Astrocyte (in vitro differentiated cells and primary cell): ENCODE data around the gene OR2AE1.

Experiments
- EZH2 ChIP-seq: IDR thresholded peaks from 2 replicates; pipeline ENCODE4 v1.6.1; 2012; ENCODE audit warnings: mild to moderate bottlenecking, low read length, inconsistent platforms; ENCODE audit not compliant: insufficient read depth
- TF ChIP-seq, protein P1 (sequence below): IDR thresholded peaks from 2 replicates; pipeline ENCODE4 v1.5.1; 2011; ENCODE audit warnings: low read depth, mild to moderate bottlenecking, inconsistent platforms, low read length, moderate library complexity; ENCODE audit not compliant: insufficient read depth

DNA sequence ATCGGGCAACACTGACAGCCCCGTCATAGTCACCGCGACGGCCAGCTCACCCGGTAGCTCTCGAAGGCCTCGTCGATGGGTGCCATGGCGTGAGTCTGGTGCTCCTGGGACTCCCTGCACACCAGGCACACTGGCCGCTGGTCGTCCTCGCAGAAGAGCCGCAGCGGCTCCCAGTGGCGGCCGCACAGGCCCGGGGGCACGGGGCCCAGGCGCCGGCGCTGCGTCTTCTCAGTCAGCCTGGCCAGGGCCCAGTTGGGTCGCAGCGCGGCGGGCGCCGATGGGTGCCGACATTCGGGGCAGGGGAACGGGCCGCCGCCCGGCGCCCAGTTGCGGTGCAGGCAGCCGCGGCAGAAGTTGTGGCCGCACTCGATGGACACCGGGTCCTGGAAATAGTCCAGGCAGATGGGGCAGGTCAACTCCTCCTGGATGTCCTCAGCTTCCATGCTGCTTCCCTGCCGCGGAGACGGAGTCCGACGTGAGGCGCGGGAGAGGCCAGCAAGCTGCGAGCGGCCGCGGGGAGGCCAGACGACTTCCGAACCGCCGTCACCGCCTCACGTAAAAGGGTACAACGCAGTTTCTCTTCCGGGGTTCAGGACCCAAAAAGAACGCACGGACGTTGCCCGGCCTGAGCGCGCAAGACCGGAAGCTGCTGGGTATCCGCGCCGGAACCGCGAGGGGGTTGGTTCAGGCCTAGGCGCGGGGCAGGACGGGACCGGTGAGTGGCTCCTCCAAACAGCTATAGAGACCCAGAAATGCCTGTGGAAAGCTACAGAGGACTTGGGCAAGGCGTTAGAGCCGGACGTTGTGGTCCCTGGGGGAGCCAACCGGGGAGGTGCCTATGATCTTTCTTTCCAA lies 42.4 kb upstream of the OR2AE1 start, which contains the start of gene TRIM4:
- TF ChIP-seq, protein P1, sequence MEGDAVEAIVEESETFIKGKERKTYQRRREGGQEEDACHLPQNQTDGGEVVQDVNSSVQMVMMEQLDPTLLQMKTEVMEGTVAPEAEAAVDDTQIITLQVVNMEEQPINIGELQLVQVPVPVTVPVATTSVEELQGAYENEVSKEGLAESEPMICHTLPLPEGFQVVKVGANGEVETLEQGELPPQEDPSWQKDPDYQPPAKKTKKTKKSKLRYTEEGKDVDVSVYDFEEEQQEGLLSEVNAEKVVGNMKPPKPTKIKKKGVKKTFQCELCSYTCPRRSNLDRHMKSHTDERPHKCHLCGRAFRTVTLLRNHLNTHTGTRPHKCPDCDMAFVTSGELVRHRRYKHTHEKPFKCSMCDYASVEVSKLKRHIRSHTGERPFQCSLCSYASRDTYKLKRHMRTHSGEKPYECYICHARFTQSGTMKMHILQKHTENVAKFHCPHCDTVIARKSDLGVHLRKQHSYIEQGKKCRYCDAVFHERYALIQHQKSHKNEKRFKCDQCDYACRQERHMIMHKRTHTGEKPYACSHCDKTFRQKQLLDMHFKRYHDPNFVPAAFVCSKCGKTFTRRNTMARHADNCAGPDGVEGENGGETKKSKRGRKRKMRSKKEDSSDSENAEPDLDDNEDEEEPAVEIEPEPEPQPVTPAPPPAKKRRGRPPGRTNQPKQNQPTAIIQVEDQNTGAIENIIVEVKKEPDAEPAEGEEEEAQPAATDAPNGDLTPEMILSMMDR: no peak
- no peak for TF ChIP-seq EZH2
